ENCODE data around the gene DDR2.

DNA sequence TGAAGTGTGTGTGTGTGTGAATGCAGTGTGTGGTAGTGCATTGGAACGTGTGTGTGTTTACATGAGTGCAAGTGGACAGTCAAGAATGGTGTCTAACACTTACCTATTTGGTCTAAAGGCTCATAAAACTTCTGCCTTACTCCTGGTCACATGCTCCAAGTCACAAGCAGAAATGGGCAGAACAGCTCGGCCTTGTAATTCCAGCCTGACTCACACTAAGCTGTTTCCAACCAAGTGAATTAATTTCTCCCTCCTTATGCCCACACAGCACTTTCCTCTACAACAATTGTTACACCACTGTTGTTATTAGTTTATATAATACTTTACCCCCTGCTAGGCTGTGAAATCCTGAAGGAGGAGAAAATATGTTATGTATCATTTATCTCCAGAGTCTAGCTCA is 43.8 kb downstream of the DDR2 start:
- TF ChIP-seq, protein P1, sequence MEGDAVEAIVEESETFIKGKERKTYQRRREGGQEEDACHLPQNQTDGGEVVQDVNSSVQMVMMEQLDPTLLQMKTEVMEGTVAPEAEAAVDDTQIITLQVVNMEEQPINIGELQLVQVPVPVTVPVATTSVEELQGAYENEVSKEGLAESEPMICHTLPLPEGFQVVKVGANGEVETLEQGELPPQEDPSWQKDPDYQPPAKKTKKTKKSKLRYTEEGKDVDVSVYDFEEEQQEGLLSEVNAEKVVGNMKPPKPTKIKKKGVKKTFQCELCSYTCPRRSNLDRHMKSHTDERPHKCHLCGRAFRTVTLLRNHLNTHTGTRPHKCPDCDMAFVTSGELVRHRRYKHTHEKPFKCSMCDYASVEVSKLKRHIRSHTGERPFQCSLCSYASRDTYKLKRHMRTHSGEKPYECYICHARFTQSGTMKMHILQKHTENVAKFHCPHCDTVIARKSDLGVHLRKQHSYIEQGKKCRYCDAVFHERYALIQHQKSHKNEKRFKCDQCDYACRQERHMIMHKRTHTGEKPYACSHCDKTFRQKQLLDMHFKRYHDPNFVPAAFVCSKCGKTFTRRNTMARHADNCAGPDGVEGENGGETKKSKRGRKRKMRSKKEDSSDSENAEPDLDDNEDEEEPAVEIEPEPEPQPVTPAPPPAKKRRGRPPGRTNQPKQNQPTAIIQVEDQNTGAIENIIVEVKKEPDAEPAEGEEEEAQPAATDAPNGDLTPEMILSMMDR (IDR thresholded peaks at IDR 0.05; ENCODE audit: low read length), result no peak
- TF ChIP-seq EZH2 (optimal IDR thresholded peaks at IDR 0.05; ENCODE audit: low read depth, low read length) (no peak), EZH2phosphoT487 (IDR thresholded peaks at IDR 0.05; ENCODE audit: low read length) (no peak)
